Panc1 (cell line): ENCODE measurements around the gene LBH. TPM values are rescaled to one million over a fixed set of nuclear protein-coding genes. Genes with fewer than 3 reads are reported as not detected.

Source experiments
- ATAC-seq: fragments of 200-7000 bp; cut with Tn5 transposase; 2 replicates; pipeline ENCODE4 v1.9.1; 2020; ENCODE audit warnings: mild to moderate bottlenecking, moderate library complexity
- BruUV-seq: library from RNA; stranded (reverse); fragments of 400-500 nt; replicated peaks from 2 replicates; lab custom pipeline; 2021; lab: Mats Ljungman, UMichigan
- CTCF ChIA-PET: fragments of 300-600 bp; sonication (Branson Sonifier 250); formaldehyde crosslinking; loops from one replicate; lab custom pipeline; 2022; ENCODE audit warnings: antibody characterized with exemption; lab: Charles Lee
- POLR2A ChIA-PET: fragments of 300-600 bp; sonication (Branson Sonifier 250); formaldehyde crosslinking; loops from one replicate; lab custom pipeline; 2022; ENCODE audit warnings: antibody characterized with exemption; lab: Charles Lee
- DNase-seq: peaks from one replicate; pipeline ENCODE4 v3.0.0-alpha.2; 2010; ENCODE audit warnings: low read depth, low spot score
- H3K27ac ChIP-seq: 2 replicates; pipeline ENCODE4 v1.5.1; 2011; ENCODE audit warnings: mild to moderate bottlenecking, low read length, inconsistent platforms
- H3K27me3 ChIP-seq: fragments of 200-500 bp; sonication (Bioruptor generic); 2 replicates; pipeline ENCODE4 v1.6.0; 2014; ENCODE audit warnings: low read length, inconsistent platforms; ENCODE audit not compliant: control insufficient read depth, insufficient read depth
- H3K36me3 ChIP-seq: fragments of 200-500 bp; sonication (Bioruptor generic); 2 replicates; pipeline ENCODE4 v1.5.1; 2014; ENCODE audit warnings: inconsistent platforms, mild to moderate bottlenecking, low read length, moderate library complexity; ENCODE audit not compliant: control insufficient read depth, insufficient read depth
- H3K4me1 ChIP-seq: 2 replicates; pipeline ENCODE4 v1.5.1; 2011; ENCODE audit warnings: inconsistent platforms, mild to moderate bottlenecking, low read length, moderate library complexity; ENCODE audit not compliant: control insufficient read depth, insufficient read depth
- H3K4me3 ChIP-seq, 2 experiments: 2 replicates each; pipeline ENCODE4 v1.5.1; 2011 to 2012; ENCODE audit warnings: low read depth in 2 of 2, low read length in 2 of 2, mild to moderate bottlenecking in 2 of 2, inconsistent platforms in 1 of 2, moderate library complexity in 1 of 2
- H3K9me3 ChIP-seq: fragments of 200-500 bp; sonication (Bioruptor generic); 2 replicates; pipeline ENCODE4 v1.5.1; 2014; ENCODE audit warnings: low read depth, mild to moderate bottlenecking, inconsistent platforms, low read length, moderate library complexity; ENCODE audit not compliant: control insufficient read depth, insufficient read depth
- CTCF ChIP-seq: fragments of 450-650 bp; IDR thresholded peaks from 2 replicates; pipeline ENCODE4 v1.5.1; 2017; ENCODE audit warnings: mild to moderate bottlenecking
- POLR2AphosphoS5 ChIP-seq: IDR thresholded peaks from 2 replicates; pipeline ENCODE4 v1.6.1; 2012; ENCODE audit warnings: mild to moderate bottlenecking, low read depth, low read length, moderate library complexity
- REST ChIP-seq, 2 experiments: IDR thresholded peaks; 2 replicates each; pipeline ENCODE4 v1.6.1; 2011 to 2012; ENCODE audit warnings: low read depth in 2 of 2, control low read depth in 1 of 2, low read length in 1 of 2, mild to moderate bottlenecking in 1 of 2, moderate library complexity in 1 of 2; ENCODE audit not compliant: insufficient read depth in 1 of 2
- SIN3A ChIP-seq: IDR thresholded peaks from 2 replicates; pipeline ENCODE4 v1.6.1; 2012; ENCODE audit warnings: low read depth, mild to moderate bottlenecking, low read length, moderate library complexity, borderline replicate concordance; ENCODE audit not compliant: insufficient read depth
- TCF7L2 ChIP-seq: IDR thresholded peaks from 2 replicates; pipeline ENCODE4 v1.6.1; 2011; ENCODE audit warnings: mild to moderate bottlenecking, low read depth, low read length, inconsistent platforms
- in situ Hi-C: cut with HindIII; loops from 2 replicates; pipeline ENCODE4 v1.10.0; 2016; ENCODE audit warnings: low sequenced_read_pairs, low pct_unique_long_range_greater_than_20kb
- intact Hi-C: fragments of 100-400 bp; cut with micrococcal nuclease; formaldehyde crosslinking; loops from one replicate; pipeline ENCODE4 v1.10.0; 2022; ENCODE audit not compliant: unreplicated experiment
- total RNA-seq: library from RNA; stranded (reverse); gene quantifications from one replicate; pipeline ENCODE4 v1.2.1, GENCODE V29; 2021; ENCODE audit not compliant: unreplicated experiment

Gene LBH
- total RNA-seq, 1 experiment from 2014 or later = 2.2 TPM

GRCh38 chr2:30282081-30282480 is 50.7 kb downstream of the LBH start:
- Histone ChIP-seq H3K9me3 (no peaks in the 10 kb centered on the region), H3K27me3 (no peaks in the 10 kb centered on the region), H3K27ac (no peak overlapping the region), H3K4me3 (no peak overlapping the region), H3K36me3 (no peaks in the 10 kb centered on the region), H3K4me1 (no peaks in the 10 kb centered on the region)
- no peak for ATAC-seq
- in situ Hi-C loops (no loop called here), intact Hi-C loops (no loop called here)
- BruUV-seq = no TSS peak
- DNase-seq = no peak
- POLR2A ChIA-PET = no interaction called here
- TF ChIP-seq POLR2AphosphoS5 (no peak), SIN3A (no peak), TCF7L2 (no peak), REST (IDR thresholded peaks at IDR 0.05; ENCODE audit: insufficient read depth in 1 of 2, low read depth in 2 of 2, low read length in 1 of 2) (no peak), CTCF (no peak)
- CTCF ChIA-PET = no interaction called here

GRCh38 chr2:30282721-30283120 is 51.4 kb downstream of the LBH start:
- DNase-seq = no peak
- H3K9me3 ChIP-seq = no peaks in the 10 kb centered on the region
- H3K4me3 ChIP-seq = no peak overlapping the region
- no peak overlapping the region for H3K27ac ChIP-seq
- no peaks in the 10 kb centered on the region for H3K36me3 ChIP-seq
- no TSS peak for BruUV-seq
- no peaks in the 10 kb centered on the region for H3K4me1 ChIP-seq
- H3K27me3 ChIP-seq = no peaks in the 10 kb centered on the region
- in situ Hi-C loops (no loop called here), intact Hi-C loops (no loop called here)
- POLR2A ChIA-PET = no interaction called here
- TF ChIP-seq TCF7L2 = no peak
- no peak for TF ChIP-seq POLR2AphosphoS5
- TF ChIP-seq REST (IDR thresholded peaks at IDR 0.05; ENCODE audit: insufficient read depth in 1 of 2, low read depth in 2 of 2, low read length in 1 of 2) = no peak
- TF ChIP-seq CTCF = no peak
- no peak for TF ChIP-seq SIN3A
- ATAC-seq = no peak
- CTCF ChIA-PET = no interaction called here
